RWPE2 (cell line): ENCODE results near the gene CLDN11.
A peak's percentile ranks its signal among the peaks of the same experiment; 100 is the strongest.

Experiments
- ATAC-seq: fragments of 200-7000 bp; cut with Tn5 transposase; 3 replicates; pipeline ENCODE4 v1.9.1; 2021; ENCODE audit warnings: low read depth
- DNase-seq: peaks from one replicate; pipeline ENCODE4 v3.0.0-alpha.2; 2020; ENCODE audit warnings: low spot score
- H3K27ac ChIP-seq: fragments of 450-650 bp; 2 replicates; pipeline ENCODE4 v1.5.1; 2017; ENCODE audit warnings: mild to moderate bottlenecking; ENCODE audit not compliant: poor library complexity, severe bottlenecking
- H3K27me3 ChIP-seq: fragments of 250-450 bp; sonication (Bioruptor Pico); 2 replicates; pipeline ENCODE4 v1.5.1; 2021; ENCODE audit warnings: mild to moderate bottlenecking, moderate library complexity; ENCODE audit not compliant: insufficient read depth, poor library complexity, severe bottlenecking
- H3K36me3 ChIP-seq: fragments of 250-450 bp; sonication (Bioruptor Pico); 2 replicates; pipeline ENCODE4 v1.5.1; 2020; ENCODE audit warnings: low read depth, mild to moderate bottlenecking, moderate library complexity
- H3K4me1 ChIP-seq: fragments of 250-450 bp; sonication (Bioruptor Pico); 2 replicates; pipeline ENCODE4 v1.5.1; 2021; ENCODE audit warnings: mild to moderate bottlenecking, moderate library complexity; ENCODE audit not compliant: insufficient read depth, poor library complexity, severe bottlenecking
- H3K4me3 ChIP-seq: fragments of 250-450 bp; sonication (Bioruptor Pico); 2 replicates; pipeline ENCODE4 v1.5.1; 2021; ENCODE audit warnings: mild to moderate bottlenecking, moderate library complexity; ENCODE audit not compliant: severe bottlenecking
- H3K9me3 ChIP-seq: fragments of 250-450 bp; sonication (Bioruptor Pico); 2 replicates; pipeline ENCODE4 v1.5.1; 2021; ENCODE audit warnings: mild to moderate bottlenecking, moderate library complexity; ENCODE audit not compliant: severe bottlenecking
- TF ChIP-seq, protein P1 (sequence below): fragments of 450-650 bp; IDR thresholded peaks from one replicate; pipeline ENCODE4 v1.5.1; 2017; ENCODE audit warnings: mild to moderate bottlenecking, moderate library complexity; ENCODE audit not compliant: poor library complexity, severe bottlenecking

CLDN11 gene

GRCh38 chr3:170467007-170467406 lies 48.3 kb downstream of the CLDN11 start:
- no peaks in the 10 kb centered on the region for H3K9me3 ChIP-seq
- DNase-seq: no peak
- ATAC-seq: no peak
- H3K27me3 ChIP-seq: no peaks in the 10 kb centered on the region
- TF ChIP-seq, protein P1, sequence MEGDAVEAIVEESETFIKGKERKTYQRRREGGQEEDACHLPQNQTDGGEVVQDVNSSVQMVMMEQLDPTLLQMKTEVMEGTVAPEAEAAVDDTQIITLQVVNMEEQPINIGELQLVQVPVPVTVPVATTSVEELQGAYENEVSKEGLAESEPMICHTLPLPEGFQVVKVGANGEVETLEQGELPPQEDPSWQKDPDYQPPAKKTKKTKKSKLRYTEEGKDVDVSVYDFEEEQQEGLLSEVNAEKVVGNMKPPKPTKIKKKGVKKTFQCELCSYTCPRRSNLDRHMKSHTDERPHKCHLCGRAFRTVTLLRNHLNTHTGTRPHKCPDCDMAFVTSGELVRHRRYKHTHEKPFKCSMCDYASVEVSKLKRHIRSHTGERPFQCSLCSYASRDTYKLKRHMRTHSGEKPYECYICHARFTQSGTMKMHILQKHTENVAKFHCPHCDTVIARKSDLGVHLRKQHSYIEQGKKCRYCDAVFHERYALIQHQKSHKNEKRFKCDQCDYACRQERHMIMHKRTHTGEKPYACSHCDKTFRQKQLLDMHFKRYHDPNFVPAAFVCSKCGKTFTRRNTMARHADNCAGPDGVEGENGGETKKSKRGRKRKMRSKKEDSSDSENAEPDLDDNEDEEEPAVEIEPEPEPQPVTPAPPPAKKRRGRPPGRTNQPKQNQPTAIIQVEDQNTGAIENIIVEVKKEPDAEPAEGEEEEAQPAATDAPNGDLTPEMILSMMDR: no peak
- no peak overlapping the region for H3K27ac ChIP-seq
- no peaks in the 10 kb centered on the region for H3K4me1 ChIP-seq
- no peak overlapping the region for H3K4me3 ChIP-seq
- H3K36me3 ChIP-seq: no peaks in the 10 kb centered on the region

DNA sequence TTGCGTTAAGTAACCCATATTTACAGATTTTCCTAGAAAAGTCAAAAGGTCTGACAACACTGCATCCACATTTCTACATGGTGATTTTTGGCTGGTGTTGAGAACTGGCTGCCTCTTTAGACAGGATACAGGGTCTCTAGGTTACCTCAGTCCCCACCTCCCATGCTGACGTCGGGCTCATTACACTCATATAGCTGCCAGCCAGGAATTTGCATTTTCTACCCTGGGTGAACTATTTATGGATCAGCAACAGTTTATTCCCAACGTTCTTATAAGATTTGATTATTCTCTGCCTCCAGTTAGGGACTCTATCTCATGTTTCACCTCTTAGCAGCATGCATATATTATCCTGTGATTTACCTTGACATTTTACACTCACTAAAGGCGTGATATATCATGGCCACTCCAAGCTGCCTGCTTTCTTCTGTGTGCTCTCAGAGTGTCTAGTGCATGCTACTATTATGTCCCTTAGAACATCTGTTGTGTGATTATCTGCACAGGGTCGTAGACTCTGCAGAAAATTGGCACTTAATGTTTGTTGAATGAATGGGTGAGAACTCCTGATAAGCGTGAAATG lies 49.0 kb downstream of the CLDN11 start:
- DNase-seq (no peak), ATAC-seq (no peak)
- no peak overlapping the region for H3K4me3 ChIP-seq
- no peaks in the 10 kb centered on the region for H3K27me3 ChIP-seq
- H3K9me3 ChIP-seq: no peaks in the 10 kb centered on the region
- H3K27ac ChIP-seq: no peak overlapping the region
- TF ChIP-seq, protein P1: no peak
- no peaks in the 10 kb centered on the region for H3K36me3 ChIP-seq
- no peaks in the 10 kb centered on the region for H3K4me1 ChIP-seq

- H3K4me3 ChIP-seq: no peak overlapping the region
- H3K9me3 ChIP-seq: no peaks in the 10 kb centered on the region
- peak; percentile 23; the same call in 2 of the 3 replicates for ATAC-seq
- DNase-seq: no peak
- TF ChIP-seq, protein P1: no peak
- no peaks in the 10 kb centered on the region for H3K27me3 ChIP-seq
- no peak overlapping the region for H3K27ac ChIP-seq
- H3K4me1 ChIP-seq: no peaks in the 10 kb centered on the region
- H3K36me3 ChIP-seq: no peaks in the 10 kb centered on the region
These were observed 50.7 kb downstream of the CLDN11 start for GRCh38 chr3:170469151-170470062.

DNA sequence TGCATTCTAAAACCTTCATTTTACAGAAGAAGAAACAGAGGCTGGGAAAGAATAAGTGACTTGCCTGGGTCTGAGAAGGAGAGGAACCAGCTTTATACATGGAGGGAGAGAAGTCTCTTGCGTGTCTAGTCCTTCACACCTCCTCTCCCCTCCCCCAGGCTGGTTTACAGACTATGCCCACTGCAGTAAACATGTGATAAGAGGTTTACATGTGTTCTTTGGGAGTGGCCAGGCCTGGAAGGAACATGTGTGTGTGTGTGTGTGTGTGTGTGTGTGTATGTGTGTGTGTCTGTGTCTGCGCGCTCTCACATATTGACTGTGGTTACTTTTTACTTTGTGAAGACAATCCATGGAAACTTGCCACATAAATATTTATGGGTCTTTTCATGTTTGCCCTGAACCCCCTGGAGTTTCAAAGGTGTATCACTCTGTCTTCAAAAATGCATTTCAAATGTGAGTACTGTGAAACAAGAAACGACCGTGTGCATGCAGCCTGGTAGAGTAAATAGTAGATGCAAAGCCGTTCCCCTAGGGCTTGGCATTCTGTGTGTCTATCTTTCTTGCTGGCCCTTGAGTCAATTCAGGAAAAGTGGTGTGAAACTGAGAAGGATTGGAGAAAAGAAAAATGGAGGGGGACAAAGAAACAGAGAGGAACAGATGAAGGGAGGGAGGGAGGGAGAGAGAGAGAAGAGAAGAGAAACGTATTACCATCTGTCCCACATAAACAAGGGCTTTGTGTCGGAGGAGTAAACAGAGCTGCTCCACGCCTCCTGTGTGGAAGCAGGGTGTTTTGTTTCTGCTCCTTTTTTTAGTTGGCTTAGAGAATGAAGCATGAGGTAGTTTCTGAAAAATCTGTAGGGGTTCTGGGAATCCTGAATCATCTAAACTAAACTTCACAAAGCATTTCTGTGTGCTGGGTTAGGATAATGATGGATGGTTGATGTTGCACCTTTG lies 51.7 kb downstream of the CLDN11 start:
- DNase-seq: no peak
- no peaks in the 10 kb centered on the region for H3K27me3 ChIP-seq

More for the DNA sequence above, 51.7 kb downstream of the CLDN11 start:
- no peak for ATAC-seq
- Histone ChIP-seq H3K4me1 (no peaks in the 10 kb centered on the region), H3K9me3 (no peaks in the 10 kb centered on the region), H3K4me3 (no peak overlapping the region), H3K27ac (no peak overlapping the region), H3K36me3 (no peaks in the 10 kb centered on the region)
- TF ChIP-seq, protein P1: no peak
